ENCODE data around the gene SEC23IP.
A peak's percentile ranks its signal among the peaks of the same experiment; 100 is the strongest.
"Not testable (repeated sequence)": the region's sequence is repeated elsewhere in the genome, so short reads cannot be mapped to it uniquely, and the experiment has no call there.

SEC23IP gene

DNA sequence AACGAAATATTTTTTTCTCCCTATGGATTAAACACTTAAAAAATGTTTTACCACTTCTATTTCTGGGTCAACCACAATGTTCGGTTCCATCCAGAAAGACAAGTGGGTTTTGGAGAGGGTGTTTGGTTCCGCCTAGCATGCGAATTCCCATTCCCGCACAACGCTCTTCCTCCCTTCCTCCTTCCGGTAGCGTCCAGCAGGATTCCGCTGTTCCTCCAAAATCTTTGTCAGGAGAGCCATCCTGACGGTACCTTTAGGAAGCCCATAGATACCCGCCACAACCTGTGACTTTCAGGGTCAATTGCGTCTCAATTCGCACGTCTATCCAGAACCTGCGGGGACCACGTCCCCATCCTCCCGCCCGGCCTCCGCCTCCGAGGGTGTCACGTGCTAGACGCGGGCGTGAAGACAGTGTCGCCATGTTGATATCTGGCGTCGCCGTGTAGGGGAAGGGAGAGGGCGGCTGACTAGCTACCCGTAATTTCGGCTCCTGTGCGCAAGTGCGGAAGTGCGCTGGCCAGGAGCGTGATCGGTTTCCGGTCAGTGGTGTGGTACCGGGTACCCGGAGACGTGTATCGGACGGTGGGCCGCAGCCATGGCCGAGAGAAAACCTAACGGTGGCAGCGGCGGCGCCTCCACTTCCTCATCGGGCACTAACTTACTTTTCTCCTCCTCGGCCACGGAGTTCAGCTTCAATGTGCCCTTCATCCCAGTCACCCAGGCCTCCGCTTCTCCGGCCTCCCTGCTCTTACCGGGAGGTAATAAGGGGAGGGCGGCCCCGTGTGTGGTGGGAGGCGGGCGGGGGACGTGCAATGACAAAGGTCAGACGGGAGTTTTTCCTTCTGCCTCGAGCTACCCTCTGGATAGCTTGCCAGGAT, at the start of gene SEC23IP:
Gene SEC23IP (plus strand): TSS at position 543 of the 878 bp plus-strand sequence. CDS start 53 bp downstream, at position 596.
- peak; percentile 87 to 99 (median 96) for DNase-seq

- no peak for DNase-seq
Observed at GRCh38 chr10:119845656-119846055, 46.9 kb upstream of the SEC23IP start.

GRCh38 chr10:119849031-119849789, 43.3 kb upstream of the SEC23IP start:
- no peak for DNase-seq

DNA sequence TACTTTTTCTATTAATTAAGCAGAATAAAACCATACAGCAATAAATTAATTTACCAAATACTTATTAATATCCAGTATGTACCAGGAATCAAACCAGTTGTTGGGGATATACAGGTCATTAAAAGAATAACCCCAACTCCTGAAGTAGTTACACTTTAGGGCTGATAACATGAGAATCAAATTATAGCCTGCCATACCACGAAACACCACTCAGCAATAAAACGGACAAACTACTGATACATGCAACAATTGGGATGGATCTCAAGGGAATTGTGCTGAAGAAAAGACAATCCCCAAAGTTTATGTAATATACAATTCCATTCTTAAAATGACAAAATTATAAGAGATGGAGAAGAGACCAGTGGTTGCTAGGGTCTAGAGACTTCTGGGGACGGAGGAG, 42.6 kb upstream of the SEC23IP start:
- DNase-seq = no peak

- no peak for DNase-seq
Observed at GRCh38 chr10:119852277-119852676, 40.3 kb upstream of the SEC23IP start.

- DNase-seq = no peak
Observed at GRCh38 chr10:119852822-119853221, 39.7 kb upstream of the SEC23IP start.

DNA sequence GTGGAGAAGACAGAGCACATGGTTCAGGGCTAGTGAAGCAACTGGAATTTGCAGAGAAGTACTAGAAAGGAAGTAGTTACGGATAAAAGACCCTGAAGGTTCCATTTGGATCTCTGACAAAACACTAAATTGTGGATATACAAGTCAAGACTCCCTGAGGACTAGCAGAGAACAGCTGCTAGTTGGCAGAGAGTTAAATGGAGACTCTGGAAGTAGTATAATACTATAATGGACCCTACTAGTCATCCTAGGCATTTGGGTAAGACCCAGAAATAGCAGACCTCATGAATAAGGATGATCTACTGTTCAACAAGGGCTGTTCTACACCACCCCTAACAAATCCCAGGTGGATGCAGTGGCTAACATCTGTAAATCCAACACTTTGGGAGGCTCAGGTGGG, 39.0 kb upstream of the SEC23IP start:
- no peak for DNase-seq

DNA sequence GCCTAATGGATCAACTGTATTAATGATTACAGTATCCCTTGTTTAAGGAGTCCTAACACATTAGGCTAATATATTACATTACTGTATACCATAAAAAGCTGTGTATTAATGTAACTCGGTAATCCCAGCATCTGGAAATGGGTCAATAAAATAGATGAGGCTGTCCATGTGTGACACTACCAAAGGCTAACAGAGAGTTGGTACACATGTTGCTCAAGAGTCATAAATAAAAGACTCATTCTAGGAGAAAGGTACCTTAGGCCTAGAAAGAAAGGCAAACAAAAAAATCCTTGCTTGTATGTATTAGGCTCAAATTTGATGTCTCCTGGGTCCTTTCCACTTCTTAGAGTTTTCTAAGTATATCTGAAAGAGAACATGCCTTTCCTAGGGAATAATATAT, 34.5 kb upstream of the SEC23IP start:
- no peak for DNase-seq

DNA sequence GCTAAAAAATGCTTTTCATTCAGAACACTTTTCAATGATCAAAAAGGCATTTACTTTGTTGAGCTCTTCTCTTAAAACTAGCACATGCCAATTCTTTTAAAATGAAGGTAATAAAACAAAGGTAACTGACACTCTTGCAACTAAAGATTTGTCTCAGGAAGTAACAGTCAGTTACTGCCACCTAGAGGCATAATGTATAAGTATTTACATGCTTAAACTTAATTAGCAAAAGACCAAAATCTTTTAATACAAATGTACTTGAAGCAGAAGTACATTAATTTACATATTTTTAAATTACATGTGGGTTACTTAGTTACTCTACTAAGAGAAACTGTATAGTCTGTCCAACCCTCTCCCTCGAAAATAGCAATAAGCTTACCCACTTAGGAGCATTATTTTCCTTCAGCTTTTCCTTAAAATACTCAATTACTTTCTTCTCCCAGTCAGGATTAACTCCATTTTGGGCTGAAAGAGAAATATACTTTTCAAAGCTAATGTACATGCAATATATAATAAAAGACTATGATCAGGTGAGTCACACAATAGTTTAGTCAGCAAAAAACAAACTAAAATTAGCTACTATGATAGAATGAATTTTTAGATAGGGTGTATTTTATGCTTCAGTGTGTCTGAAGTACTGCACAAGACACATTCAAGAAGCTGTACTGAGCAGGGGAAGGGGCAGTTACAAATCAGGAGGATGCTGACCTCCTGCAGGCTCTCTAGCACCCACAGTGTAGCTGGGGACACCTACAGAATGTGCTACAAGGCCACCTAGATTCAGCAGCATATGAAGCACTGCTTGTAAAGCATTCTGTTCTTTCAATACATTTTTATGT, 32.9 kb upstream of the SEC23IP start:
- peak in 1 of 56 donors; percentile 18 for DNase-seq

- no peak for DNase-seq
Observed at GRCh38 chr10:119860866-119861607, 31.5 kb upstream of the SEC23IP start.

GRCh38 chr10:119862524-119862923, 30.0 kb upstream of the SEC23IP start:
- no peak for DNase-seq

DNA sequence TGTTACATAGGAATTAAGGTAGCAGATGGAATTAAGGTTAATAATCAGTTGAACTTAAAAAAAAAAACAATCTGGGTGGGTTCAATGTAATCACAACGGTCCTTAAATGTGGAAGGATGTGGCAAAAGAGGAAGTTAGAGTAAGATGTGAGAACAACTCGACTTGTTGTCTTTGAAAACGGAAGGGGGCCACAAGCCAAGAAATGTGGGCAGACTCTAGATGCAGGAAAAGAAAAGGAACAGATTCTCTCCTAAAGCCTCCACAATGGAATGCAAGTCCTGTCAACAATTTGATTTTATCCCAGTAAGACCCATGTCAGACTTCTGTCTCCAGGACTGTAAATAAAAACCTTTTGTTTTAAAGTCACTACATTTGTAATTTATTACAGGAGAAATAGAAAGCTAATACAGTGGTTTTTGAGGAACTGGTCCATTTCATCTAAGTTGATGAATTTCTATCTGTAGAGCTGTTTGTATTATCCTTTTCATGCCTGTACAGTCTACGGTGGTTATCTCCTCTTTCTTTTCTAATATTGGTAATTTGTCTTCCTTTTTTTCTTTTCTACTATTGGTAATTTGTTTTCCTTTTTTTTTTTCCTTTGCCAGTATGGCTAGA, 28.5 kb upstream of the SEC23IP start:
- DNase-seq = no peak

DNA sequence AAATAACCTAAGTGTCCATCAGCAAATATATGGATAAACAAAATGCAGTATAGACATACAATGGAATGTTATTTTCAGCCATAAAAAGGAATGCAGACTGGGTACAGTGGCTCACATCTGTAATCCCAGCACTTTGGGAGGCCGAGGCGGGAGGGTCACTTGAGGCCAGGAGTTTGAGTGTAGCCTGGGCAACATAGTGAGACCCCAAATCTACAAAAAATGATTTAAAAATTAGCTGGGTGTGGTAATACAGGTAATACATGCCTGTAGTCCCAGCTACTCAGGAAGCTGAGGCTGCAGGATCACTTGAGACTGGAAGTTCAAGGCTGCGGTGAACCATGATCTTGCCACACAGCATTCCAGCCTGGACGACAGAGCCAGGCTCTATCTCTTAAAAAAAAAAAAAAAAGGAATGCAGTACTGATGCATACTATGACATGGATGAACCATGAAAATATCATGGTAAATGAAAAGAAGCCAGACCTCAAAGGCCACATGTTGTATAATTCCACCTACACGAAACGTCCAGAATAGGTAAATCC, 26.8 kb upstream of the SEC23IP start:
- no peak for DNase-seq

DNA sequence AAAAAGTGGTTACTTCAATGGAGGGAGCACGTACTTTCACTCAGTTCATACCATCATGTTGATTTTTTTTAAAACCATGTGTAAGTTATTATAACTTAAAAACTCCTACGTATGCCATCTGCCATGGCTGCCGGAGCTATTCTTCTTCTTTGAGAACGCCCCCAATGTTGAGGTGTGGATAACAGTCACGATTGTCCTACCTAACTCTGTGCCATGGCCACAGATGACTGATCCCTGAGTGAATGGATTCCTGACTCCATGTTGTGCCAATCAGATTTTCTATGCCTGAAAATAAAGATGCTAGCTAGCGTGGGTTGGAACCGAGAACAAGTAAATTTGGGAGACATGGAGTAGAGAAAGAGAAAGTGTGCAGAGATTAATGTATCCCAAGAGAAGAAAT, 25.2 kb upstream of the SEC23IP start:
- peak in 6 of 56 donors; percentile 8 to 19 (median 10) for DNase-seq

DNA sequence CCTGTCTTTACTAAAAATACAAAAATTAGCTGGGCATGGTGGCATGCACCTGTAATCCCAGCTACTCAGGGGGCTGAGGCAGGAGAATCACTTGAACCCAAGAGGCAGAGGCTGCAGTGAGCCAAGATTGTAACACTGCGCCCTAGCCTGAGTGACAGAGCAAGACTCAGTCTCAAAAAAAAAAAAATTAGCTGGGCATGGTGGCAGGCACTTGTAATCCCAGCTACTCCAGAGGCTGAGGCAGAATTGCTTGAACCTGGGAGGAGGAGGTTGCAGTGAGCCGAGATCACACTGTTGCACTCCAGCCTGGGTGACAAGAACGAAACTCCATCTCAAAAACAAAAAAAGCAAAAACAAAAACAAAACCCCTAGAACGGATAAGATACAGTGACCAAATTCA, 23.1 kb upstream of the SEC23IP start:
- not testable (repeated sequence) for DNase-seq

GRCh38 chr10:119871881-119872609, 20.5 kb upstream of the SEC23IP start:
- DNase-seq = peak in 21 of 56 donors; percentile 2 to 46 (median 25)

DNA sequence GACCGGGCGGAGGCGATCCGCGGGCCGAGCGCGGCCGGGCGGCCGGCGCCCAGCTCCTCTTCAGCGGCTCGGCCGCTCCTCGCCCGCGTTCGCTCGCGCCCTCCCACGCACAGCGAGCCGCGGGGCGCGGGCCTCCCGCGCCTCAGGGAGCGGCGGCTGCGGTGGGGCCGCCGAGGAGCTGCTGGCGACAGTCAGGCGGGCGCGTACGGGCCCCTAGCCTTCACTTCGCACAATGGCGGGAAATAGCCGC, 20.0 kb upstream of the SEC23IP start, which contains the start of gene MCMBP:
Gene MCMBP (minus strand): TSS at position 234 of the 250 bp plus-strand sequence. CDS start 259 bp downstream, outside the sequence.
- no peak for DNase-seq

GRCh38 chr10:119872860-119873681, 19.5 kb upstream of the SEC23IP start:
- peak; percentile 24 to 92 (median 75) for DNase-seq

All from amygdala (tissue), 56 donors.